Neural cell (in vitro differentiated cells): ENCODE data around the gene PPM1H. TPM values are rescaled to one million over a fixed set of nuclear protein-coding genes. Genes with fewer than 3 reads are reported as not detected.
A peak's percentile ranks its signal among the peaks of the same experiment; 100 is the strongest.

Experiments used
- H2AFZ ChIP-seq: fragments of 200-600, 300-800 bp; sonication (generic), shearing (Covaris generic); 2 replicates; pipeline ENCODE4 v1.6.0; 2014; ENCODE audit warnings: low read depth, mild to moderate bottlenecking, antibody characterized with exemption, low read length, moderate library complexity
- H3F3A ChIP-seq: fragments of 200-600 bp; shearing (Covaris generic); 2 replicates; pipeline ENCODE4 v1.6.1; 2016; ENCODE audit warnings: mild to moderate bottlenecking, moderate library complexity, mixed read lengths, antibody characterized with exemption, low read length; ENCODE audit not compliant: insufficient read depth, poor library complexity, severe bottlenecking
- H3K27ac ChIP-seq: fragments of 200-600, 300-800 bp; sonication (generic), shearing (Covaris generic); 2 replicates; pipeline ENCODE4 v1.5.1; 2014; ENCODE audit warnings: mild to moderate bottlenecking, low read length, moderate library complexity
- H3K27me3 ChIP-seq: fragments of 300-800, 200-600 bp; sonication (generic), shearing (Covaris generic); 2 replicates; pipeline ENCODE4 v1.6.0; 2014; ENCODE audit warnings: mild to moderate bottlenecking, low read depth, low read length, moderate library complexity; ENCODE audit not compliant: insufficient read depth
- H3K36me3 ChIP-seq: fragments of 300-800, 200-600 bp; sonication (generic), shearing (Covaris generic); 2 replicates; pipeline ENCODE4 v1.5.1; 2014; ENCODE audit warnings: mild to moderate bottlenecking, antibody characterized with exemption, low read length, moderate library complexity; ENCODE audit not compliant: insufficient read depth
- H3K4me2 ChIP-seq: fragments of 300-800, 200-600 bp; sonication (generic), shearing (Covaris generic); 2 replicates; pipeline ENCODE4 v1.6.0; 2014; ENCODE audit warnings: mild to moderate bottlenecking, low read length
- H3K4me3 ChIP-seq: fragments of 300-800, 200-600 bp; sonication (generic), shearing (Covaris generic); 2 replicates; pipeline ENCODE4 v1.5.1; 2014; ENCODE audit warnings: mild to moderate bottlenecking, low read length, moderate library complexity
- H3K79me2 ChIP-seq: fragments of 200-600 bp; shearing (Covaris generic); replicated peaks from 2 replicates; pipeline ENCODE4 v1.6.0; 2014; ENCODE audit warnings: mild to moderate bottlenecking, low read length, moderate library complexity; ENCODE audit not compliant: insufficient read depth
- H3K9ac ChIP-seq: fragments of 300-800, 200-600 bp; sonication (generic), shearing (Covaris generic); 2 replicates; pipeline ENCODE4 v1.6.1; 2016; ENCODE audit warnings: mild to moderate bottlenecking, low read length, mixed read lengths
- H3K9me2 ChIP-seq: fragments of 200-600 bp; shearing (Covaris generic); 2 replicates; pipeline ENCODE4 v1.6.1; 2016; ENCODE audit warnings: mild to moderate bottlenecking, low read length, mixed read lengths; ENCODE audit not compliant: insufficient read depth
- H3K9me3 ChIP-seq: fragments of 200-600, 300-800 bp; sonication (generic), shearing (Covaris generic); 2 replicates; pipeline ENCODE4 v1.6.1; 2016; ENCODE audit warnings: mild to moderate bottlenecking, mixed run types, low read length, moderate library complexity, mixed read lengths
- H4K20me1 ChIP-seq: fragments of 200-600 bp; shearing (Covaris generic); 2 replicates; pipeline ENCODE4 v1.6.1; 2016; ENCODE audit warnings: mild to moderate bottlenecking, mixed run types; ENCODE audit not compliant: insufficient read depth
- CTCF ChIP-seq: fragments of 450-650 bp; IDR thresholded peaks from 2 replicates; pipeline ENCODE4 v1.5.1; 2014; ENCODE audit warnings: antibody characterized with exemption, mild to moderate bottlenecking, moderate library complexity; ENCODE audit not compliant: poor library complexity, severe bottlenecking
- EP300 ChIP-seq: fragments of 450-650 bp; conservative IDR thresholded peaks from 2 replicates; pipeline ENCODE4 v1.6.1; 2014; ENCODE audit warnings: antibody characterized with exemption, mild to moderate bottlenecking, moderate library complexity; ENCODE audit not compliant: poor library complexity, severe bottlenecking
- EZH2 ChIP-seq: fragments of 200-600, 300-800 bp; shearing (Covaris generic), sonication (generic); IDR thresholded peaks from 2 replicates; pipeline ENCODE4 v1.6.1; 2014; ENCODE audit warnings: antibody characterized with exemption, low read length, borderline replicate concordance, mild to moderate bottlenecking; ENCODE audit not compliant: insufficient read depth, poor library complexity, severe bottlenecking
- MXI1 ChIP-seq: fragments of 450-650 bp; conservative IDR thresholded peaks from 2 replicates; pipeline ENCODE4 v1.6.1; 2014; ENCODE audit warnings: antibody characterized with exemption, mild to moderate bottlenecking; ENCODE audit not compliant: poor library complexity, severe bottlenecking
- POLR2AphosphoS5 ChIP-seq: IDR thresholded peaks from 2 replicates; pipeline ENCODE4 v1.6.1; 2012
- RAD21 ChIP-seq: fragments of 450-650 bp; conservative IDR thresholded peaks from 2 replicates; pipeline ENCODE4 v1.6.1; 2014; ENCODE audit warnings: antibody characterized with exemption, mild to moderate bottlenecking, moderate library complexity
- REST ChIP-seq: IDR thresholded peaks from 2 replicates; pipeline ENCODE4 v1.6.1; 2012; ENCODE audit warnings: borderline replicate concordance
- SMC3 ChIP-seq: fragments of 450-650 bp; conservative IDR thresholded peaks from 2 replicates; pipeline ENCODE4 v1.6.1; 2014; ENCODE audit warnings: antibody characterized with exemption, mild to moderate bottlenecking, moderate library complexity; ENCODE audit not compliant: poor library complexity
- TAF1 ChIP-seq: IDR thresholded peaks from 2 replicates; pipeline ENCODE4 v1.6.1; 2012; ENCODE audit warnings: low read depth
- polyA plus RNA-seq: library from polyadenylated mRNA; depleted of rRNA; stranded (reverse); fragments of >200 nt; gene quantifications from 2 replicates; pipeline ENCODE4 v1.2.3, GENCODE V29; 2014

PPM1H gene
- polyA plus RNA-seq, 1 donor from 2014 or later, result 3.9 TPM

GRCh38 chr12:62783881-62784280 is 151.1 kb downstream of the PPM1H start:
- no peak overlapping the region for H2AFZ ChIP-seq
- H3K4me3 ChIP-seq, result peak overlapping the region; percentile 24
- no peaks in the 10 kb centered on the region for H4K20me1 ChIP-seq
- TF ChIP-seq REST, result no peak
- no peak for TF ChIP-seq POLR2AphosphoS5
- no peak for TF ChIP-seq RAD21
- no peak for TF ChIP-seq SMC3
- no peak for TF ChIP-seq MXI1
- no peak for TF ChIP-seq CTCF
- TF ChIP-seq TAF1, result no peak
- no peak for TF ChIP-seq EP300
- TF ChIP-seq EZH2, result no peak
- no peaks in the 10 kb centered on the region for H3K36me3 ChIP-seq
- peak overlapping the region; percentile 46 for H3K27ac ChIP-seq
- H3K9ac ChIP-seq, result no peak overlapping the region
- H3K27me3 ChIP-seq, result no peaks in the 10 kb centered on the region
- H3K79me2 ChIP-seq, result no peaks in the 10 kb centered on the region
- H3K4me2 ChIP-seq, result no peak overlapping the region
- no peaks in the 10 kb centered on the region for H3F3A ChIP-seq
- no peaks in the 10 kb centered on the region for H3K9me3 ChIP-seq
- no peaks in the 10 kb centered on the region for H3K9me2 ChIP-seq

- Histone ChIP-seq H3K27ac (no peak overlapping the region), H3K27me3 (no peaks in the 10 kb centered on the region), H3K9ac (no peak overlapping the region), H3K4me2 (no peak overlapping the region), H2AFZ (no peak overlapping the region), H4K20me1 (no peaks in the 10 kb centered on the region), H3K79me2 (no peaks in the 10 kb centered on the region), H3K4me3 (no peak overlapping the region), H3F3A (no peaks in the 10 kb centered on the region), H3K9me3 (no peaks in the 10 kb centered on the region), H3K36me3 (no peaks in the 10 kb centered on the region), H3K9me2 (no peaks in the 10 kb centered on the region)
- TF ChIP-seq REST, result no peak
- no peak for TF ChIP-seq TAF1
- TF ChIP-seq EZH2, result no peak
- TF ChIP-seq POLR2AphosphoS5, result no peak
- TF ChIP-seq EP300, result no peak
- TF ChIP-seq CTCF, result no peak
- no peak for TF ChIP-seq MXI1
- TF ChIP-seq SMC3, result no peak
- no peak for TF ChIP-seq RAD21
Measured at GRCh38 chr12:62781136-62781880, 153.6 kb downstream of the PPM1H start.
